ENCODE results near the gene PPP1CC.

PPP1CC gene

DNA sequence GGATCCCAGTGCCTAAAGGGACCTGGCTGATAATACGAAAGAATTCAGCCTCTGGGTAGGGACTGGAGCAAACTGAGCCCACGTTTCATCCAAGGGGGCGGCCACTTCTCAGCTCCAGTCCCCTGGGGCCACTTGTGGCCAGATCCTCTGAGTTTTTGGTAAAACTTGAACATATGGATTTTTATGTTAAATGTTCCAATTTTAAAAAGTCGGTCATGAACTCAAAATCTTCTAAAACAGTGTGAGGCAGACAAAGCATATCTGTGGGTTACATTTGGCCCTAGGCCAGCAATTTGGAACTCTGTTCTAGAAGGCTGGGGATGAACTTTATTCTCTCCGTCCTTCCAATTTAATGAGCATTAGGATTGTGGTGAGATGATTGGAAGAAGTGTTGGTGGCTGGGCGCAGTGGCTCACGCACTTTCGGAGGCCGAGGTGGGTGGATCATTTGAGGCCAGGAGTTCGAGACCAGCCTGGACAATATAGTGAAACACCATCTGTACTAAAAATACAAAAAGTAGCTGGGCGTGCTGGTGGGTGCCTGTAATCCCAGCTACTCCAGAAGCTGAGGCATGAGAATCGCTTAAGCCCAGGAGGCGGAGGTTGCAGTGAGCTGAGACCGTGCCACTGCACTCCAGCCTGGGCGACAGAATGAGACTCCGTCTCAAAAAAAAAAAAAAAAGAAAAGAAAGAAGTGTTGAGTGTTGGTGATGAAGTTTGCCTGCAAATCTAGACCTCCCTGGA is 3.0 kb upstream of the PPP1CC start:
- no peak overlapping the region for H3K4me3 ChIP-seq (ENCODE audit: low read depth, low read length)
- in situ Hi-C loops (cut with HindIII; ENCODE audit: low sequenced_read_pairs) = no loop called here
- no peak for DNase-seq (ENCODE audit: low read depth)

DNA sequence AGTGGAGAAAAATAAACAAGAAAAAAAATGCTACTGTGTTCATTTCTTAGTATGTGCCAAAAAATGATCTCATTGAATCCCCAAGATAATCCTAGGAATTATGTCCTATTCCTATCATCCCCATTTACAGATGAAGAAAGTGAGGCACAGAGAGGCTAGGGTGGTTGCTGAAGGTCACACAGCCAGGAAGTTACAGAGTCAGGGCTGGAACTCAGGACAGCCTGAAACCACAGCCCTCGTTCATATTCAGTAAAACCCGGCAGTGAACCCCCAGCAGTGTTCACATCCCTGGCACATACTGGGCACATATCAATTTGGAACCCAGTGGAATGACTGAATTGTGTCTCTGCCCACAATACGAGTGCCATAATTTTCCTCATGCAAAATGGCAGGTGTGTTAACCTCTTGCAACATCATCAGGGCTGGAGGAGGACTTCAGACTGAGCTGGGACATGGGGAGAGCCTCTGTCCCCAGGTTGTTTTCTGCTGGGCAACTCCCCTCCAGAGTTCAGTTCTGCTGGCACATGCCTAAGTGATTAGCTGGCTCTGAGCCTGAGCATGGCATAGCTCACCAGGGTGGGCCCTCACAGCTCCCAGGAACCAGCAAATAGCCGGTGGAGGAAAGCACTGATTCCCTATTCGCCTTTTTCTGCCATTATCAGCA is 2.0 kb upstream of the PPP1CC start:
- no peak for DNase-seq (ENCODE audit: low read depth)
- no peak overlapping the region for H3K4me3 ChIP-seq (ENCODE audit: low read depth, low read length)
- in situ Hi-C loops (cut with HindIII; ENCODE audit: low sequenced_read_pairs) = no loop called here
- TF ChIP-seq, protein P1, sequence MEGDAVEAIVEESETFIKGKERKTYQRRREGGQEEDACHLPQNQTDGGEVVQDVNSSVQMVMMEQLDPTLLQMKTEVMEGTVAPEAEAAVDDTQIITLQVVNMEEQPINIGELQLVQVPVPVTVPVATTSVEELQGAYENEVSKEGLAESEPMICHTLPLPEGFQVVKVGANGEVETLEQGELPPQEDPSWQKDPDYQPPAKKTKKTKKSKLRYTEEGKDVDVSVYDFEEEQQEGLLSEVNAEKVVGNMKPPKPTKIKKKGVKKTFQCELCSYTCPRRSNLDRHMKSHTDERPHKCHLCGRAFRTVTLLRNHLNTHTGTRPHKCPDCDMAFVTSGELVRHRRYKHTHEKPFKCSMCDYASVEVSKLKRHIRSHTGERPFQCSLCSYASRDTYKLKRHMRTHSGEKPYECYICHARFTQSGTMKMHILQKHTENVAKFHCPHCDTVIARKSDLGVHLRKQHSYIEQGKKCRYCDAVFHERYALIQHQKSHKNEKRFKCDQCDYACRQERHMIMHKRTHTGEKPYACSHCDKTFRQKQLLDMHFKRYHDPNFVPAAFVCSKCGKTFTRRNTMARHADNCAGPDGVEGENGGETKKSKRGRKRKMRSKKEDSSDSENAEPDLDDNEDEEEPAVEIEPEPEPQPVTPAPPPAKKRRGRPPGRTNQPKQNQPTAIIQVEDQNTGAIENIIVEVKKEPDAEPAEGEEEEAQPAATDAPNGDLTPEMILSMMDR (IDR thresholded peaks at IDR 0.05; ENCODE audit: low read depth, low read length, missing control alignments) = no peak

More for the DNA sequence above, 3.0 kb upstream of the PPP1CC start:
- TF ChIP-seq, protein P1 (IDR thresholded peaks at IDR 0.05; ENCODE audit: low read depth, low read length, missing control alignments) = no peak

DNA sequence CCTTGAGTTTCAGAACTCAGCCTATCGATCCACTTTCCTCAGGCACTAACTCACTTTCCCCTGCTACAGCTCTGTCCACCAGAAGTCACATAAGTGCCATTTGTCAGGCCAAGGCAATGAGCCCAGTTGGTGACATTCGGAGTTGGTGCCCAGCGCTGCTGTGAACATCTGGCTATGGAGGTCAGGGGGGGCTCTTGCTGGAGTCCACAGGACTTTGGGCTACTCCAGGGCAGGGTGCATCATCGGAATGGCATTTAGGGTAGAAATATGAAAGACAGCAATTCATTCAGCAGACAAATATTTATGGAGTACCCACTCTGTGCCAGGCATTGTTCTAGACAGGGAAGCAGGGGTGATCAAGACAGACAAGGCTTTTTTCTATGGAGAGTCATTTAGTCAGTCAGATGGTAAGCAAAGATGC is 1.5 kb upstream of the PPP1CC start:
- peak overlapping the region; percentile 69 for H3K4me3 ChIP-seq (ENCODE audit: low read depth, low read length)
- TF ChIP-seq, protein P1 (IDR thresholded peaks at IDR 0.05; ENCODE audit: low read depth, low read length, missing control alignments) = no peak
- no peak for DNase-seq (ENCODE audit: low read depth)
- in situ Hi-C loops (cut with HindIII; ENCODE audit: low sequenced_read_pairs) = no loop called here

DNA sequence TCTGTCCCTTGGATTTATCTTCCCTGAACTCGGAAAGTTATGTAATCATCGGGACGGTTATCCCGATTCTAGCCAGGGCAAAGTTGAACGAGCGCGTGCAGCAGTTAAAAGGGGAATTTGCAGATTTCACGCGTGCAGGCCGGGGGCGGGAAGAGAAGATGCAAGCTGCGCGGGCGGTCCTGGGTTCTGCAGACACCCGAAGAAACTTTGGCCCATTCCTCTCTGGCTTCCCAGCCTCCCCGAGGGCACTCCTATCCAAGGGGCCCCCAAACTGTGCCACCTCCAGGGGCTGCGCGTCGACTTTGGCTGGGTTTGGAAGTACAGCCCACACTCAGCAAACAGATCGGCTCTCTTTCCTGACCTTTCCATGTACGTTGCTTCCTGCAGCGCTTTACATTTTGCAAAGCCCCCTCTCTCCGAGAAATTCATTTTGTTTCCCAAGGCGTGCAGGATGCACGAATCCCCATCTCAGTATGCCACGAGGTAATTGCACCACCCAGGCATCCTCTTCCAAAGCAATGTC is 941 bp upstream of the PPP1CC start:
- DNase-seq (ENCODE audit: low read depth) = no peak
- in situ Hi-C loops (cut with HindIII; ENCODE audit: low sequenced_read_pairs) = no loop called here
- peak overlapping the region; percentile 69 for H3K4me3 ChIP-seq (ENCODE audit: low read depth, low read length)
- TF ChIP-seq, protein P1 (IDR thresholded peaks at IDR 0.05; ENCODE audit: low read depth, low read length, missing control alignments) = no peak

DNA sequence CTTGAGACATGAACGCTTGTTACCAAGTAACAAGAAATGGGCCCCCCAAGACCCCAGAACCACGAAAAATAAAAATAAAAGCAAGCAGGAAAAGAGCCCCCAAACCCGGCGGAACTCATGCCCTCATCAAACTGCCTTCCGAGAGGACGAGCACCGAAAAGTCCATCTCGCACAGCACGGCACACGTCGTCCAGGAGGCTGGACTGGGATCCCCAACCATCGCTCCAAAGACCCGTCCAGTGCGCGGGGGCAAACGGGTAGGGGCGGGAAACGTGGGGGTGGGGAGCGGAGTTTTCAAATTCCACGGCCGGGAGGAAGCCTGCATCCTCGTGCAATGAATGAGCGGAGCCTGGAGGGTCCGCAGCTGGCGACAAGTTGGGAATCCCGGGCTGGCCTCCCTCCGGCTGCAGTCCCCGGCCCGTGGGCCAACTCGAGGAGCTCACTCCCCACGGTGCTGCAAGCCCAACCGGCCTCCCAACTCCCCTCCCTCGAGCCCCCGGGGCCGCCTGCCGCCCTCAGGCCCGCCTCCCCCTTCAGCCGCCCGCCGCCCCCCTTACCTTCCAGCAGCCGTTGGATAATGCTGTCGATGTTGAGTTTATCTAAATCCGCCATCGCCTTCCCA is 484 bp downstream of the PPP1CC start:
- TF ChIP-seq, protein P1 (IDR thresholded peaks at IDR 0.05; ENCODE audit: low read depth, low read length, missing control alignments) = no peak
- in situ Hi-C loops (cut with HindIII; ENCODE audit: low sequenced_read_pairs) = no loop called here
- peak overlapping the region; percentile 69 for H3K4me3 ChIP-seq (ENCODE audit: low read depth, low read length)
- DNase-seq (ENCODE audit: low read depth) = no peak

DNA sequence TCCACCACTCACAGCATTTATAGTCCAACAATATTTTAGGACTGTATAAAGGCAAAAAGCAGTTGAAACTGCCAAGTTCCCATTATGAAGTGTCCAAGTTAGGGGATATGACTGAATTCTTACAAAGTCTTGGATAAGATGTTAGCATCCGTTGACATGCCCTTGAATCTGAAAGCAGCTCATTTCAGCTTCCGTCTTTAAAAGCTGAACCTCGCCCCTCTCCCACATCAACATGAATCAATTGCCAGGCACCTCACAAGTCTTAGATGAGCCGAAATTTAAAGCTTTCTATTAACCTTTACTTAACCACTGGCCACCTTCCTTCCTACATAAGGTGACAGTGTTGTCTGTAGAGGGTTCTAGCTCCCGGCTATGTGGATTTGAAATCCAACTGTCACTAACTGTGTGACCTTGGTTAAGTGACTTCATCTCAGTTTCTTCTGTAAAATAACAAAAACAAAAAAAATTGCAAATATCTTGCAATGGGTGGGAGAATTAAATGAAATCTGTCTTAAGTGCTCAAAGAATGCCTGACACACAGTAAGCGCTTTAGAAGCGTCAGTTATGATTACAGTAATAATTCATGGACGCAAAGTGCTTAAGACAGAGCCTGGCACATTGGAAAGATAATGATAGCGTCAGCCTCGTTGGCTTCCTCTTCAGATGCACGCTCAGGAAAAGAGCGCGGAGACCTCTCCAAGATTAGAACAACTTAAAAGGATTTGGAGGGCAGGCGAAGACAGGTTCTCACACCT is 1.2 kb downstream of the PPP1CC start:
- in situ Hi-C loops (cut with HindIII; ENCODE audit: low sequenced_read_pairs) = no loop called here
- peak overlapping the region; percentile 69 for H3K4me3 ChIP-seq (ENCODE audit: low read depth, low read length)
- TF ChIP-seq, protein P1 (IDR thresholded peaks at IDR 0.05; ENCODE audit: low read depth, low read length, missing control alignments) = no peak
- no peak for DNase-seq (ENCODE audit: low read depth)

Data from astrocyte of the cerebellum (primary cell).